NCI-H1930 (cell line): ENCODE results near the gene OSGIN1.

Experiments
- DNase-seq, 2 experiments: peaks; one replicate each; lab custom pipeline; 2025; lab: John Stamatoyannopoulos, UW

Gene OSGIN1

DNA sequence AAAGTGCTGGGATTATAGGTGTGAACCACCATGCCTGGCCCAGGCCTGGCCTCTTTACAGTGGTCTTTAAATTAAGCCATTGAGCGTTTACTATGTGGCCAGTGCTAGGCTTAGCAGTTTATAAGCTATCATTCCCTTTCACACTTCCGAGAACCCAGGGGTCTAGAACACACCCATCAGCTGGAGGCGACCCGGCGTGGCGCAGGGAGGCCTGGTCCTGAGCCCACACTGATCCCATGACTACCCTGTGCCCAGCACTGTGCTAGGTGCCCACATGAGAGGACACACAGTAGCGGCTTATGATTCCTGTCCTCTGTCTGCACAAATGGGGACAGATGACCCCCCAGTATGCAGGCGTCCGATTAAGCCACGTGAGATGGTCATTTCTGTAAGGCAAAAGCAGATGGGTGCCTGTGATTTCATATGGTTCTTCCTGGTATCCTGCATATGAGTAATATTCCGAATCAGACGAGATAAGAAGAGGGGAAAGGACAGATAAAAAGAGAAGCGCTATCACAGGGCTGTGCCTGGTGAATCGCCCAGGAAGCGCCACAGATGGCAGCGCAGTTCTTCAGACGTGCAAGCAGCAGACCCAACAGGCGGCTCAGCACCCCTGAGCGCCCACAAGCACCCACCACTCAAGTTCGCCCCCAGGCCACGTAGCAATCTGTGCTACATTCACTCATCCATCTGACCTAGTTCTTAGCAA is 5.3 kb downstream of the OSGIN1 start:
- no peak for DNase-seq

DNA sequence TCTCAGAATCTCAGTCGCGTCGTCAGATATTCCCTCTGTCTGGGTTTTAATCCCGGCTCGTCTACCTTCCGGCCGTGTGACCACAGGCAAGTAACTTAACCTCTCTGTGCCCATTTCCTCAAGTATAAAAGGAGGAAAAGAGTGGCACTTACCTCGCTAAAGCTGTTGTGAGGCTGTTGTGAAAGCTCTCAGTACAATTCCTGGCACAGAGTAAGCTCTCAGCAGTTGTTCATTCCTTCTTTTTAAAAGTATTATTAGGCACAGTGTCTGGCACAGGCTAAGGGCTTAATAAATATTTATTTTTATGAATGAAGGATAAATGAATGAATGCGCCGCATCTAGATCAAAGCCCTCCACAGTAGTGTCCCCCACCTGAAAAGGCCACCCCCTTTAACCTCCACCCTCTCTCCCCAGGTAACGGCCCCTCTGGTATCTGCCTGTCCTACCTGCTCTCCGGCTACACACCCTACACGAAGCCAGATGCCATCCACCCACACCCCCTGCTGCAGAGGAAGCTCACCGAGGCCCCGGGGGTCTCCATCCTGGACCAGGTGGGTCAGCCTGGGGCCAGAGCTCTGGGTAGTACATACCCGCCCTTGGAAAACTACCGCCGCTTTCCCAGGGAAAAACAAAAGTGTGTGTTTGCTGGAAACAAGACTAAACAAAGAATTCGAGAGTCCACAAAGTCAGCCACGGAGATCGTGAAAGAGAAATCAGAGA is 6.0 kb downstream of the OSGIN1 start:
- no peak for DNase-seq

DNA sequence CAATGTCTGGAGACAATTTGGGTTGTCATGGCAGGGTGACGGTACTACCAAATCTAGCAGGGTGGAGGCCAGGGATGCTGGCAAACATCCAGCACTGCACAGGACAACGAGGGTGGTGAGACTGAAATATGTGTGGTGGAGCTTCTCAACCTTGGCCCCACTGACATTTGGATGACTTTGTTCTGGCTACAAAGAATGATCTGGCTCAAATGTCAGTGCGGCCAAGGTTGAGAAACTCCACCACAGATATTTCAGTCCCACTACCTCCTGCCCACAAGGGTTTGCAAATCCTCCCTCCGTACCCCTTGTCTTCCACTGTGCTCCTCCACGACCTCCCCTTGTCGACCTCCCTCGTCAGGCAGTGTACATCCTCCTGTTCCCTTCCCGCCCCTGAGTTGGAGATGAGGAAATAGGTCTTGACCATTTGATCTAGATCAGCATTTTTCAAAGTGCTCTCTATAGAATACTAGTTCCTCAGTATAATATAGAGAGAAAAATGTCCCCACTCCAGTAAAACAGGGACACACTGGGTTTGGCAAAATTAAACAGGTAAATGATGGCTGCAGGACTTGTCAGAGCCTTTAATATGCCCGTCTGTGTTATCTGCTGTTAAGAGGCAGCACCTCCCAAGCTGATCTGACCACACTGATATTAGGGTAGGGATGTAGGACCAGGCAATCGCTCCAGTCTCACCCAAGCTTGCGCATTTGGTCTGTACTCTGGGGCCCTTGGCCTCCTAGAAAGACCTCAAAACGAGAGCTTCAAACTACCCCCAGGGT is 6.8 kb downstream of the OSGIN1 start:
- no peak for DNase-seq

DNA sequence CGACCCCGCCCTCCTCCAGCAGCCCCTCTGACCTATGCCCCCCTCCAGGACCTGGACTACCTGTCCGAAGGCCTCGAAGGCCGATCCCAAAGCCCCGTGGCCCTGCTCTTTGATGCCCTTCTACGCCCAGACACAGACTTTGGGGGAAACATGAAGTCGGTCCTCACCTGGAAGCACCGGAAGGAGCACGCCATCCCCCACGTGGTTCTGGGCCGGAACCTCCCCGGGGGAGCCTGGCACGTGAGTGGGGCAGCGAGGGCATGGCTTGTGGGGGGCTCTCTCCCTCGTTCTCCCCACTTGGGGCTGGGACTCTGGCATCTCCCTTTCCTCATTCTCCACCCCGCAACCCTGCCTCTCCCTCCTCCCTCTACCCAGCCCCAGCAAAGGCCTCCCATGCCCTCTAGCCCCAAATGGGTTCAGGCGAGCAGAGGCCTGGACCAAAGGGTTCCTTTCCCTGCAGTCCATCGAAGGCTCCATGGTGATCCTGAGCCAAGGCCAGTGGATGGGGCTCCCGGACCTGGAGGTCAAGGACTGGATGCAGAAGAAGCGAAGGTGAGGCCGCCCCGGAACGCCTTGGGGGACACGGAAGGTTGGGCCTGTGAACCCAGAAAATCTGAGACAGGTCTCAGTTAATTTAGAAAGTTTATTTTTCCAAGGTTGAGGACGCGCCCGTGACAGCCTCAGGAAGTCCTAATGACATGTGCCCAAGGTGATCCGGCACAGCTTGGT is 7.6 kb downstream of the OSGIN1 start:
- DNase-seq = no peak

DNA sequence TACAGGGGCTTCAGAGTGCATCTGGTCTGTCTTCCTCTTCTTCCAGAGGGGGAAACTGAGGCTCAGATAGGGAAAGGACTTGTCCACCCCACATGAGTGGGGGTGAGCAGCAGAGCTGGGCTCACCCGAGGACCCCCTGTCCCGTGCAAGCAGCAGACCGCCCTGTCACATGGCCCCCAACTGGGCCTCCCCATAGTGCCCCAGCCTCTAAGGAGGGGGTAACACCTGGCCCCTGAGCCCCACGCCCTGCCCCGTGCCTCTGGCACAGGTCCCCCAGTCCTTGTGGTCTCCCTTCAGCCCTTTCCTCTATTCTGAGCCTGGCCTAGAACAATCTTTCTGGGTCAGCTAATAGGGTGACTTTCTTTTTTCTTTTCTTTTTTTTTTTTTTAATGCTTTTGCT is 8.6 kb downstream of the OSGIN1 start:
- DNase-seq = no peak

DNA sequence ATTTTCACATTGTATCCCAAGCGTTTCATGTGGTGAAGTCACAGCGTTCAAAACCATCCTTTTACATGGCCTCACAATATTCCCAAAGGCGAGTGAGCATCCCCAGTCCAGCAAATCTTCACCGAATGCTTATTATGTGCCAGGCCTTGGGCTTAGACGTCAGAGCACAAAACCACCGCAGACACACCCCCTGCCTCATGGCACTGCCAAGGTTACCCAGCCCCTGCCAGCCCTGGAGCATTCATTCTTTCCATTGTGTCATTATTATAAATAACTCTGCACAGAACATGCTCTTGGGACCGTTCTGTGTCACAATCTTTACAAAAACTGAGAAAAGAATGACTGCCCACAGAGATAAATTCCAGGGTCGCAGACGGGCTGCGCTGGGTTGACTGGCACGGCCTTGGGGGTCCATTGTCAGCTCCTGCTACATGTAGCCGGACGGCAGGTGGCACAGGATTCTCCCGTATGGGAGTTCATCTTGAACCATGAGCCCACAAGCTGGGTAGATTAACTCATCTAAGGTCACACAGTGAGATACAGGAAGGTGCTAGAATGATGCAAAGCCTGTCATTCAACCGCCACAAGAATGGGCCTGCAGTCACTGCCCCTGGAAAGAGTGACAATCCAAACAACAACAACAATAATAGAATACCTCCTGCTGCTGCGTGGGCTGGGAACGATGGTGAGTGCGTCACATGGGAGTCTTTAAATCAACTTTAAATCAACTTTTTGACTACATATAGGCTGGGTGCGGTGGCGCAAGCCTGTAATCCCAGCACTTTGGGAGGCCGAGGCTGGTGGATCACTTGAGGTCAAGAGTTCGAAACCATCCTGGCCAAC is 10.5 kb downstream of the OSGIN1 start:
- DNase-seq = no peak

DNA sequence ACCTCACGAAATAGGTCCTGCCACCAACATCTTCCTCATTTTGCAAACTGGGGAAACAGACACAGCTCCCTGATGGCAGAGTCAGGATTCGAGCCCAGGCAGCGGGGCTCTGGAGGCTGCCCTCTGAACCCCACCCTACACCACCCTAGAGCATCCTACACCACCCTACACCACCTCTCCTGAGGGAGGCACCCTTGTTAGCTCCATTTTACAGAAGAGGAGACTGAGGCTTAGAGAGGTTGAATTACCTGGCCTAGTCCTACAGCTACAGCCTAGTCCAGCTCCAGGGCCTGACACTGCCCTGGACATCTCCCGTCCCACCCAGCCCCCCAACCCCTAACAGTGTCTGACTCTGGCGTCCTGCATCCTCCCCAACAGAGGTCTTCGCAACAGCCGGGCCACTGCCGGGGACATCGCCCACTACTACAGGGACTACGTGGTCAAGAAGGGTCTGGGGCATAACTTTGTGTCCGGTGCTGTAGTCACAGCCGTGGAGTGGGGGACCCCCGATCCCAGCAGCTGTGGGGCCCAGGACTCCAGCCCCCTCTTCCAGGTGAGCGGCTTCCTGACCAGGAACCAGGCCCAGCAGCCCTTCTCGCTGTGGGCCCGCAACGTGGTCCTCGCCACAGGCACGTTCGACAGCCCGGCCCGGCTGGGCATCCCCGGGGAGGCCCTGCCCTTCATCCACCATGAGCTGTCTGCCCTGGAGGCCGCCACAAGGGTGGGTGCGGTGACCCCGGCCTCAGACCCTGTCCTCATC is 11.8 kb downstream of the OSGIN1 start:
- no peak for DNase-seq

DNA sequence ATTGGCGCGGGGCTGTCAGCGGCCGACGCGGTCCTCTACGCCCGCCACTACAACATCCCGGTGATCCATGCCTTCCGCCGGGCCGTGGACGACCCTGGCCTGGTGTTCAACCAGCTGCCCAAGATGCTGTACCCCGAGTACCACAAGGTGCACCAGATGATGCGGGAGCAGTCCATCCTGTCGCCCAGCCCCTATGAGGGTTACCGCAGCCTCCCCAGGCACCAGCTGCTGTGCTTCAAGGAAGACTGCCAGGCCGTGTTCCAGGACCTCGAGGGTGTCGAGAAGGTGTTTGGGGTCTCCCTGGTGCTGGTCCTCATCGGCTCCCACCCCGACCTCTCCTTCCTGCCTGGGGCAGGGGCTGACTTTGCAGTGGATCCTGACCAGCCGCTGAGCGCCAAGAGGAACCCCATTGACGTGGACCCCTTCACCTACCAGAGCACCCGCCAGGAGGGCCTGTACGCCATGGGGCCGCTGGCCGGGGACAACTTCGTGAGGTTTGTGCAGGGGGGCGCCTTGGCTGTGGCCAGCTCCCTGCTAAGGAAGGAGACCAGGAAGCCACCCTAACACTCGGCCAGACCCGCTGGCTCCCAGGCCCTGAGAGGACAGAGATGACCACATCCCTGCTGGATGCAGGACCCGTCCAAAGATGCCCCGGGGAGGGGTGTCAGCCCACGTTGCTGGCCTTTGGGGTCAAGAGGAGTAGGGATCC is 12.6 kb downstream of the OSGIN1 start:
- DNase-seq = no peak

DNA sequence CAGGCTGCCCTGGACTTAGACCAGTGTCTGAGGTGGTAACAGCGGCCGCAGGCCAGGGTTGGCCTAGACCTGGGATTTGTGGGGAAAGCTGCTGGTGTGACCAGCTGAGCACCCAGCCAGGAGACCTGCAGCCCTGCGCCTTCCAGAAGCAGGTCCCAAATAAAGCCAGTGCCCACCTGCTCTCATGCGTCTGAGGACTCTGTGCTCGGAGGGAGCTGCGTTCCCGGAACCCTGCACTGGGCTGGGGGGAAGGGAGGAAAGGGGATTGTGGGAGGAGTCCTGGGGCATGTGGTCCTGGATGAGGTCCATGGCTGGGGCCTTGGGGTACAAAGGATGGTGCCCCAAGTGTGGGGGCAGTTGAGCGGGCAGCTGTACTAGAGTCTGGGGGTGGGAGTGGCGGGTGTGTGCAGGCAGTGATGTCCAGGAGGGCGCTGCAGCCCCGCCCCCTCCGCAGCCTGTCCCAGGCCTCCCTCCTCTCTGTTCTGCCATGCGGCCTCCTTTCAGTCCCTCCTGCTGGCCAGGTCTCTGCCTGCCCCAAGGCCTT is 13.2 kb downstream of the OSGIN1 start:
- DNase-seq = no peak

DNA sequence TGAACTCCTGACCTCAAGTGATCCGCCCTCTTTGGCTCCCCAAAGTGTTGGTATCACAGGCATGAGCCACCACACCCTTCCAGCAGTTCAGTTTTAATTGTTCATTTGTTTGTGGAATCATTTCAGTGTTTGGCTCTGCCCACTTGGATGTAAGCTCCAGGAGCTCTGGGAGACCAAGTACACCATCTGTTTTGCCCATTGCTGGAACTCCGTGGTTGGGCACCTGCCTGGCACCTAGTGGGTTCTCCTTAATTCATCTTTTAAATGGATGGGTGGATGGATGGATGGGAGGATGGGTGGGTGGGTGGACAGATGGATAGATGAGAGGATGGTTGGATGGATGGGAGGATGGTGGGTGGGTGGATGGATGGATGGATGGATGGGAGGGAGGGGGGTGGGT is 14.1 kb downstream of the OSGIN1 start:
- DNase-seq = no peak

DNA sequence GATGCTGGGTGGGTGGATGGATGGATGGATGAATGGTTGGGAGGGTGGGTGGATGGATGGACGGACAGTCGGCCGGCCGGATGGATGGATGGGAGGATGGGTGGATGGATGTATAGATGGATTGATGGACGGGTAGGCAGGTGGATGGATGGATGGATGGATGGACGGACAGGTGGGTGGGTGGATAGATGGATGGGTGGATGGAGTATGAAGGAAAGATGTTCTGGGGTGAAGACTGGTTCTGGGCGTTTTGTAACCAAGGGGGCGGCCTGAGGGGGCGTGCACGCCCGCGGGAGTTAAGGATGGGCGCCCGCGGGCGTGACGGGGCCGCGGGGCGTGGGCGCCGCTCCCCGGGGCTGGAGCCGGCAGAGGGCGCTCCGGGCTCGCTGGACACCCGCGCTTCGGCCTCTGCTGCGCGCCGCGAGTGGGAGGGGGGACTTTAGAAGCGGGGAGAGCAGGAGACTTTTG is 14.8 kb downstream of the OSGIN1 start, which contains the start of gene NECAB2:
Gene NECAB2, plus strand, starts transcription at position 407 of the 468 bp plus-strand sequence. CDS start 405 bp downstream, outside the sequence.
- DNase-seq = peak in 1 of 2 experiments; percentile 2

DNA sequence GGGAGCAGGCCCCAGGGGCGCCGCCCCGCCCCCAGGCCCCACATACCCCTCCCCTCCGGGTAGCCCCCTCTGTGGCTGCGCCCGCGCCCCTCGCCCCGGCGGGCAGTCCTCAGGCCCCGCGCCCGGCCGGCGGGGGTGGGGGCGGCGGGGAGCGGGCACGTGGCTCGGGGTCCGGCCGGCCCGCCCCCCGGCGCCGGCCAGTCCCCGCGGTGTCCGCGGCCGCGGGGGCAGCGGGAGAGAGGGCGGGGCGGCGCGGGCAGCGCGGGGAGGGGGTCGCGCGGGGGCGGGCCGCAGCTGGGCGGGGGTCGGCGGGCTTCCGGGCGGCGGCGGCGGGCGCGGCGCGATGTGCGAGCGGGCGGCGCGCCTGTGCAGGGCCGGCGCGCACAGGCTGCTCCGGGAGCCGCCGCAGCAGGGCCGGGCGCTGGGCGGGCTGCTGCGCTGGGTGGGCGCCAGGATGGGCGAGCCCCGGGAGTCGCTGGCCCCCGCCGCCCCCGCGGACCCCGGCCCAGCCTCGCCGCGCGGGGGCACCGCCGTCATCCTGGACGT is 15.3 kb downstream of the OSGIN1 start:
- no peak for DNase-seq

DNA sequence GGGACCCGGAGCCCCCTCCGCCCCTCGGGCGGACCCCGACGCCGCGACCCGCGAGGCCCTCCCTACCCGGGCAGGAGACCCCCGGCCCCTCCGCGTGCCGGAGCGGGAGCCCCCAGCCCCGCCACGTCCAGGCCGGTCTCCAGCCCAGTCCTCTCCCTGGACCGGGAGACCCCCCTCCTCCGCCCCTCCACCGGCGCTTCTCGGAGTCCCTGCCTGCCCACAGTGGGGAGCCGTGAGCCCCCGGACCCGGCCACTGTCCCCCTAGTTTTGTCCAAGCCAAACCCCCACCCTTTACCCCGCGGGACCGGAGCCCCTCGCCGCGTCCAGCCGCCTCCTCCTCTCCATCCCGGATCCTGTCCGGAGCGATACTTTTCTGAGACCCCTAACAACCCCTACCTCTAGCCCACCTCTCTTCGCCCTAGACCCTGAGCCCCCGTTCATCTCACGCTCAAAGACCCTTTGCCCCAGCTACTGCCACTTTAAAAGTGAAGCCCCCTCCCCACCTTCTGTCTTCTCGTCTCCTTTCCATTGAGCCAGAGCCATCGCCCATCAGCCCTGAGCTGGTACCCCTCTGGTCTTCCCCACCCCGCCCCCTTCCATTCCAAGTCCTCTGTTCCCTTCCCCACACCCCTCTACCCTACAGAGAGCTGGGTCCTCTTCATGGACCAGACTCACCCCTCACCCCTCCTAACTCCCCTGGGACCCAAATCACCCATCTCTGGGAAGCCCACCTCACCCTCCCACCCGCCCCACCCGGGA is 16.0 kb downstream of the OSGIN1 start:
- no peak for DNase-seq

DNA sequence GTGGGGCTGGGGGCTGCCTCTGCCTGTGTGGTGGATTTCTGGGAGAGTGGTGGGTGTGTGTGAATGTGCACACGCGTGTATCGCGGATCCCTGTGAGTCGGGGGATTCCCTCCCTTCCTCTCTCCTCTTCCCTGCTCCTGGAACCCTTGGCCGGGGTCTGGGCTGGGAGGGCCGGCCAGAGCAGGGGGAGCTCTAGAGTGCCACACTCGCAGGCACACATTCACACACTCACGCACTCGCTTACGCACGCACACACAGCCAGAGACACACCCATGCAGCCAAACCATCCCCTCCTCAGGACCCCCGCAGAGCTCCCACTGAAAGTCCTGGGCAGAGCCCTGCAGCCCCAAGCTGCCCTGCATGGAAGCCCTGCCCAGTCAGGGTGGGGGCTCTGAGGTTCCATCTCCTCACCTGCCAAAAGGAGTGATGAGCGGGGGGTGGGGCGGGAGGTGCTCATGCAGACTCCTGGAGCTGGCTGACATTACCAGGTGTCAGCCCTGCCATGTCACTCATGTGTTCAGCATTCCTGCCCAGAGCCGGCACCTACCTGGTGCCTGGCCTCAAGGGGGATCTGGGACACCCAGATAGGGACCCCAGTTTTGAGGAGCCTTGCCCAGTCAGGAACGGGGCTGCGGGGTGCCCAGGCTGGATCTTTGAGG is 16.9 kb downstream of the OSGIN1 start:
- no peak for DNase-seq

DNA sequence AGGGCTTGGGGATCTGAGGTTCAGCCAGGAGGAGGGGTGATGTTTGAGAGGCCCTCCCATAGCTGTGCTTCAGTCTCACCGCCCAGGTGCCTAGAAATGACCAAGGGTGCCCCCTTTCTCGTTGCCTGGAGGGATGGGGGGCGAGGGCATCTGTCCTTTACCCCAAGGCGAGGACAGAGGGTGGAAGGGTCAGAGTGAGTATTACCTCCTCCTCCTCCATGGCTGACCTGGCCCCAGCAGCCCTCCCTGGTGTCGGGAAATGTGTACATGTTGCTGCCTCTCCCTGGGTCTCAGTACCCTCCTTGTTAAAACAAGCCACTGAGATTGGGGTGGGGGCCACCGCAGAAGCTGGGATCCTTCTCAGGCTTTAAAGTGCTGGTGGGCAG is 17.4 kb downstream of the OSGIN1 start:
- no peak for DNase-seq

DNA sequence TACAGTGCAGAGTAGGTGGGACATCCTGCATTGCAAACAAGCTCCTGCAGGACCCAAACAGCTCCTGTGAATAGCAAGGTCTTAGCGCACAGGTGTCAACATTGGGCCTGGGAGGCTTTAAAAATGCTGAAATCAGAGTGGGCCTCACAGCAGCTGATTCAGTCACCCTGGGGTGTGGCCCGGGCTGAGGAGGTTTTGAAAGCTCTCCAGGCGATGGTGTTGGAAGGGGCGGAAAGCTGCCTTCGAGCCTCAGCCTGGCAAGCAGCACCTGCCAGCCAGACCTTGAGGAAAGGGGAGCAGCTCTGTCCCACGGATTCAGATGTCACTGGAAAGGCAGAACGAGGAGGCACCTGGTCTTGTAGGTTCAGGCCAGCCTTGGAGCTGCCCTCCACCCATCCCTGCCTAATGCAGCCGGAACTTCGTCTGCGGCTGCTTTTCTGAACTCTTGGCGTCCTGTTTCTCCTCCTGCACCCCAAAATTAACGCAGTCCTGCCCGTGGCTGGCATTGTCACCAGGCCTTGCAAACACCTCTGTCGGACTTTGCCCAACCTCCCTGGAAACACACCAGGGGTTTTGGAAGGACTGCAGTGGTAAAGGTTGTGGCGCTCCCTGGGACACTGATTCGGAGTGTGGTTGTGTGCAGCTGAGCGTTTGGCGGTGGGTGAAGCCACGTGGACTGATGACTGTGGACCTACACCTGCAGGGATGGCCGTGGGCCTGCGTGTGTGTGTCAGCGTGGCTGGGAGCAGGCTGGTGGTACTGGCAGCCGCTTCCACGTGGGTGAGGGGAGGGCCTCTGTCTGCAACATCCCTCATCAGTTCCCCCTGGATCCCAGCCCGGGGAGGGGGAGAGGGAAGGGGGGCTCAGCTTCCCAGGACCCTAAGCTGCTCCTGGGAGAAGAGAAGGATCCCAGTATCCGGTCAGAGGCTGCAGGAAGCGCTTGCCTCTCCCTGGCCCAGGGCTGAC is 18.4 kb downstream of the OSGIN1 start:
- DNase-seq = no peak
